Naive thymus-derived CD4-positive, alpha-beta T cell (primary cell): Measurements from ENCODE around the gene CAPN10. TPM values are rescaled to one million over a fixed set of nuclear protein-coding genes. Genes with fewer than 3 reads are reported as not detected.

ENCODE experiments used
- ATAC-seq: fragments of 150-1000 bp; cut with Tn5 transposase; 2 replicates; pipeline ENCODE4 v1.10.0; 2021; ENCODE audit warnings: mild to moderate bottlenecking, moderate library complexity
- CTCF ChIA-PET: fragments of 350-600 bp; sonication (Branson Sonifier 250); formaldehyde crosslinking; loops from one replicate; lab custom pipeline; 2021; ENCODE audit warnings: antibody characterized with exemption; lab: Charles Lee
- POLR2A ChIA-PET: fragments of 350-600 bp; sonication (Branson Sonifier 250); formaldehyde crosslinking; loops from one replicate; lab custom pipeline; 2021; ENCODE audit warnings: antibody characterized with exemption, inconsistent platforms; lab: Charles Lee
- DNase-seq, 9 donors: peaks; one replicate each; pipeline versions ENCODE4 v3.0.0 to v3.0.0-alpha.2; 2020 to 2022; ENCODE audit warnings: mixed read lengths in 1 of 9
- H3K27ac ChIP-seq: one replicate; pipeline ENCODE4 v1.7.0; 2013; ENCODE audit warnings: mild to moderate bottlenecking, low read depth, low read length, moderate library complexity
- H3K27me3 ChIP-seq, 2 donors: one replicate each; pipeline ENCODE4 v1.7.0; 2013; ENCODE audit warnings: low read length in 2 of 2, mild to moderate bottlenecking in 2 of 2, moderate library complexity in 2 of 2; ENCODE audit not compliant: control insufficient read depth in 2 of 2, insufficient read depth in 2 of 2
- H3K36me3 ChIP-seq, 3 experiments: 1 replicate in 2 of 3; 2 replicates in 1 of 3; pipeline ENCODE4 v1.7.0; 2013; ENCODE audit warnings: low read length in 3 of 3, mild to moderate bottlenecking in 3 of 3, moderate library complexity in 1 of 3; ENCODE audit not compliant: insufficient read depth in 3 of 3, control insufficient read depth in 2 of 3
- H3K4me1 ChIP-seq, 2 donors: one replicate each; pipeline ENCODE4 v1.7.0; 2013; ENCODE audit warnings: low read length in 2 of 2, mild to moderate bottlenecking in 2 of 2, moderate library complexity in 1 of 2; ENCODE audit not compliant: control insufficient read depth in 2 of 2, insufficient read depth in 2 of 2
- H3K4me3 ChIP-seq: 2 replicates; pipeline ENCODE4 v1.7.0; 2013; ENCODE audit warnings: mild to moderate bottlenecking, low read length
- H3K9me3 ChIP-seq, 3 experiments: 1 replicate in 2 of 3; 2 replicates in 1 of 3; pipeline ENCODE4 v1.7.0; 2013; ENCODE audit warnings: low read length in 3 of 3; ENCODE audit not compliant: control insufficient read depth in 2 of 3
- H3K27ac Mint-ChIP-seq, 9 donors: one replicate each; pipeline ENCODE4 v1.8.0; 2020 to 2022; ENCODE audit warnings: mixed read lengths in 9 of 9, mild to moderate bottlenecking in 8 of 9, moderate library complexity in 5 of 9, inconsistent platforms in 2 of 9
- H3K27me3 Mint-ChIP-seq, 5 donors: one replicate each; pipeline ENCODE4 v1.8.0; 2021 to 2022; ENCODE audit warnings: mixed read lengths in 5 of 5, mild to moderate bottlenecking in 1 of 5
- H3K36me3 Mint-ChIP-seq, 5 donors: one replicate each; pipeline ENCODE4 v1.8.0; 2020 to 2022; ENCODE audit warnings: mixed read lengths in 5 of 5, mild to moderate bottlenecking in 3 of 5, inconsistent platforms in 1 of 5
- H3K4me1 Mint-ChIP-seq, 7 donors: one replicate each; pipeline ENCODE4 v1.8.0; 2020 to 2022; ENCODE audit warnings: mixed read lengths in 7 of 7, mild to moderate bottlenecking in 3 of 7, inconsistent platforms in 1 of 7
- H3K4me3 Mint-ChIP-seq, 10 donors: one replicate each; pipeline ENCODE4 v1.8.0; 2020 to 2022; ENCODE audit warnings: mild to moderate bottlenecking in 10 of 10, mixed read lengths in 10 of 10, moderate library complexity in 6 of 10, inconsistent platforms in 2 of 10
- H3K9me3 Mint-ChIP-seq, 11 donors: one replicate each; pipeline ENCODE4 v1.8.0; 2020 to 2022; ENCODE audit warnings: mixed read lengths in 11 of 11, mild to moderate bottlenecking in 4 of 11, inconsistent platforms in 1 of 11, moderate library complexity in 1 of 11
- intact Hi-C, 2 donors: fragments of 100-400 bp; cut with micrococcal nuclease; formaldehyde crosslinking; loops; one replicate each; pipeline ENCODE4 v1.15.1; 2023
- polyA plus RNA-seq, 2 donors: library from polyadenylated mRNA; unstranded; fragments of 300-500 nt; fragmentation: Illumina TruSeq; gene quantifications; one replicate each; pipeline ENCODE4 v1.2.3, GENCODE V29; 2021
- total RNA-seq, 6 experiments: library from RNA in 5 of 6; stranded (reverse) in 5 of 6; gene quantifications; 1 replicate in 5 of 6; 2 replicates in 1 of 6; pipeline ENCODE4 v1.2.3 and lab custom pipeline; 2021 to 2026

CAPN10 gene
- total and polyA plus RNA-seq, 7 experiments from 2014 or later, result 8.4 to 74.8 (median 54.9) TPM

GRCh38 chr2:240635121-240635997 is 48.8 kb downstream of the CAPN10 start:
- Mint-ChIP-seq H3K36me3 (peaks cover 0 to 35% (median 8%) of the 10 kb centered on the region in 5 donors), H3K27ac (peak overlapping the region in 1 of 9 donors; percentile 10), H3K9me3 (peaks cover 4 to 27% (median 16%) of the 10 kb centered on the region in 11 donors), H3K4me1 (no peaks in the 10 kb centered on the region), H3K27me3 (peaks cover 0 to 4% (median 0%) of the 10 kb centered on the region in 5 donors), H3K4me3 (no peak overlapping the region)
- no peaks in the 10 kb centered on the region for H3K27me3 ChIP-seq
- peaks cover 0 to 8% (median 0%) of the 10 kb centered on the region in 3 experiments for H3K9me3 ChIP-seq
- ChIA-PET CTCF (no interaction called here), POLR2A (no interaction called here)
- no peaks in the 10 kb centered on the region for H3K4me1 ChIP-seq
- peaks cover 0 to 3% (median 0%) of the 10 kb centered on the region in 3 experiments for H3K36me3 ChIP-seq
- intact Hi-C loops, result no loop called here
- DNase-seq (no peak), ATAC-seq (peak; percentile 24)
- H3K4me3 ChIP-seq, result no peak overlapping the region
- H3K27ac ChIP-seq, result no peak overlapping the region

GRCh38 chr2:240635998-240636547 is 49.5 kb downstream of the CAPN10 start:
- no peak overlapping the region for H3K4me3 ChIP-seq
- no peaks in the 10 kb centered on the region for H3K27me3 ChIP-seq
- H3K36me3 ChIP-seq, result no peaks in the 10 kb centered on the region
- ChIA-PET POLR2A (no interaction called here), CTCF (no interaction called here)
- no peak overlapping the region for H3K27ac ChIP-seq
- intact Hi-C loops, result no loop called here
- Mint-ChIP-seq H3K4me1 (no peaks in the 10 kb centered on the region), H3K27me3 (peaks cover 0 to 4% (median 0%) of the 10 kb centered on the region in 5 donors), H3K9me3 (peaks cover 4 to 27% (median 16%) of the 10 kb centered on the region in 11 donors), H3K4me3 (no peak overlapping the region), H3K27ac (no peak overlapping the region), H3K36me3 (peaks cover 0 to 32% (median 8%) of the 10 kb centered on the region in 5 donors)
- peaks cover 0 to 8% (median 0%) of the 10 kb centered on the region in 3 experiments for H3K9me3 ChIP-seq
- ATAC-seq (peak; percentile 18), DNase-seq (no peak)
- H3K4me1 ChIP-seq, result no peaks in the 10 kb centered on the region

- Histone ChIP-seq H3K27ac (no peak overlapping the region), H3K4me1 (no peaks in the 10 kb centered on the region), H3K36me3 (no peaks in the 10 kb centered on the region), H3K9me3 (peaks cover 0 to 8% (median 0%) of the 10 kb centered on the region in 3 experiments), H3K4me3 (no peak overlapping the region), H3K27me3 (no peaks in the 10 kb centered on the region)
- intact Hi-C loops, result no loop called here
- Mint-ChIP-seq H3K9me3 (peaks cover 4 to 27% (median 16%) of the 10 kb centered on the region in 11 donors), H3K36me3 (peaks cover 0 to 30% (median 8%) of the 10 kb centered on the region in 5 donors), H3K27ac (no peak overlapping the region), H3K4me3 (no peak overlapping the region), H3K27me3 (peaks cover 0 to 4% (median 0%) of the 10 kb centered on the region in 5 donors), H3K4me1 (no peaks in the 10 kb centered on the region)
- ChIA-PET POLR2A (no interaction called here), CTCF (no interaction called here)
- DNase-seq, result no peak
- peak; percentile 12 for ATAC-seq
Observed at GRCh38 chr2:240636563-240637115, 50.1 kb downstream of the CAPN10 start.

- DNase-seq, result no peak
- no peaks in the 10 kb centered on the region for H3K4me1 ChIP-seq
- no peaks in the 10 kb centered on the region for H3K36me3 ChIP-seq
- Mint-ChIP-seq H3K9me3 (peaks cover 4 to 27% (median 15%) of the 10 kb centered on the region in 11 donors), H3K4me3 (no peak overlapping the region), H3K27me3 (peaks cover 0 to 4% (median 0%) of the 10 kb centered on the region in 5 donors), H3K27ac (no peak overlapping the region), H3K36me3 (peaks cover 0 to 26% (median 8%) of the 10 kb centered on the region in 5 donors), H3K4me1 (no peaks in the 10 kb centered on the region)
- no peak overlapping the region for H3K27ac ChIP-seq
- peaks cover 0 to 8% (median 0%) of the 10 kb centered on the region in 3 experiments for H3K9me3 ChIP-seq
- no peak overlapping the region for H3K4me3 ChIP-seq
- intact Hi-C loops, result no loop called here
- ChIA-PET CTCF (no interaction called here), POLR2A (no interaction called here)
- no peaks in the 10 kb centered on the region for H3K27me3 ChIP-seq
- no peak for ATAC-seq
Observed at GRCh38 chr2:240637116-240637900, 50.8 kb downstream of the CAPN10 start.

- H3K36me3 Mint-ChIP-seq, result peaks cover 0 to 20% (median 7%) of the 10 kb centered on the region in 5 donors
- POLR2A ChIA-PET, result no interaction called here
Observed at GRCh38 chr2:240637901-240638345, 51.4 kb downstream of the CAPN10 start.

More at GRCh38 chr2:240637901-240638345, 51.4 kb downstream of the CAPN10 start:
- intact Hi-C loops, result no loop called here
- no peak for ATAC-seq
- CTCF ChIA-PET, result no interaction called here
- Histone ChIP-seq H3K27me3 (no peaks in the 10 kb centered on the region), H3K4me1 (no peaks in the 10 kb centered on the region), H3K36me3 (no peaks in the 10 kb centered on the region), H3K27ac (no peak overlapping the region), H3K4me3 (no peak overlapping the region), H3K9me3 (peaks cover 0 to 8% (median 0%) of the 10 kb centered on the region in 3 experiments)
- no peaks in the 10 kb centered on the region for H3K4me1 Mint-ChIP-seq
- DNase-seq, result no peak
- H3K4me3 Mint-ChIP-seq, result no peak overlapping the region
- peaks cover 0 to 4% (median 0%) of the 10 kb centered on the region in 5 donors for H3K27me3 Mint-ChIP-seq
- H3K9me3 Mint-ChIP-seq, result peaks cover 4 to 22% (median 15%) of the 10 kb centered on the region in 11 donors
- peak overlapping the region in 1 of 9 donors; percentile 90 for H3K27ac Mint-ChIP-seq
